GM21737 (cell line): ENCODE measurements around the gene ADAR.

Source experiments
- ATAC-seq: cut with Tn5 transposase; IDR thresholded peaks from one replicate; pipeline ENCODE4 v1.9.1; 2021; ENCODE audit warnings: mild to moderate bottlenecking, moderate library complexity; ENCODE audit not compliant: unreplicated experiment

ADAR gene

DNA sequence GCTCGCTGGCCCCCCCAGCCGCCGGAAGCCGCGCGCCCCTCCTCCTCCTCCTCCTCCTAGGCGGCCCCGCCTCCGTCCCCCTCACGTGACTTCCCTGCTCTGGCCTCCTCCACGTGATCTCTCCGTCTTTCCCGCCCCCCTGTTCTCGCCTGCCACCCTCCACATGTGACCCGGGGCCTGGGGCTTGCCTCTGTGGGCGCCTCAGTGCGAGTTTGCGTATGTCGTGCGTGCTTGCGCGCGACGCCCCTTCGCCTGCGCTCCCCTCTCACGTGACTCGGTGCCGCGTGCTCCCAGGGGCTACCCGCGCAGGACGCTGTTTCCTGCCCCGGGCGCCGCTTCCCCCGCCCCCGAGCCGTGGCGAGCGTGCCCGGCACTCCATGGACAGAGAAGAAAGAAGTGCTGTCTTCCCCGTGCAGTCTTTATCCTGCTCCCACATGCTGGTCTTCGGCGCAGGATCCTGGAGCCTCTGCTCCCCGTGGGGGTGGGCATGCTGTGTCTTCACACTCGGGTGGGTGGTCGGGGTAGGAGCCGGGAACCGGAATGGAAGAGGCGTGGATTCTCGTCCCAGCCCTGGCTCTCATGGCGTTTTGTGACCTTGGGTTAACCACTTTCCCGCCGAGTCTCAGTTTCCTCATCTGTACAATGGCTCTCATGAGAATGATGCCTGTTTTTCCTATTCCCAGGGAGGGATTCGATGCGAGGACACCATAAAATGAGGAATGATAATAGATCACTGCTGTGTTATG lies 49.1 kb downstream of the ADAR start:
- ATAC-seq, result peak; percentile 87

DNA sequence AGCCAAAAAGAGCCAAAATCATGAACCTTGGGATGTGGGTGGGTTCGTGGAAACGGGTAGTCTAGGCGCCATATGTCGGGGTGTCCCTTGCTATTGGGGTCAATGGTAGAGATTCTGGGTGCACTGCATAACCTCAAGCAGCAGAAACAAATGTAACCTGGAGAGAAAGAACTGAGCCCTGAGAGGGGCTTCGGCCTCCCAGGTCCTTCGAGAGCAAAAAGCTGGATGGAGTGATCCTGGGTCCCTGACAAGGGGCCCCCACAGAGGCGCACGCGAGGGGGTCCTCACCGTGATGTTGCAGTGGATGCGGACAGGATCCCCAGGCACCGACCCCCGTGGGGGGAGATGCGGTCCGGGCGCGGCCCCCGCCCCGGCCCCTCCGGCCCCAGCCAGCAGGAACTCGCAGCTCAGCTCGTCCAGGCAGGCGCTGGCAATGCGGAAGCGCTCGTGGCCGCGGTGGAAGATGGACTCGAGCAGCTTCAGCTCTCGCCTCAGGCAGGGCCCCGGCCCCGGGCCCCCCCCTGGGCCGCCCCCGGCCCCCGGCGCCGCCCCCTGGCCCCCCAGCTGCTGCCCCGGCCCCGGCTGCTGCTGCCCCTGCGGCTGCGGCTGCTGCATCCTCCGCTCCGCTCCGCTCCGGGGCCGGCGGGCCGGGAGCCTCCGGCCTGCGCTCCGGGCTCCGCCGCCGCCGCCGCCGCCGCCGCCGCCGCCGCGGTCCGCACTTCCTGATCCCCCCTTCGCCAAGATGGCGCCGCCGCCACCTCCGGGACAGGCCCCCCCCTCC lies 49.9 kb downstream of the ADAR start, which contains the start of gene UBE2Q1:
Gene UBE2Q1 (minus strand): TSS at position 724 of the 781 bp plus-strand sequence. CDS start 109 bp downstream, at position 615.
- ATAC-seq, result no peak

DNA sequence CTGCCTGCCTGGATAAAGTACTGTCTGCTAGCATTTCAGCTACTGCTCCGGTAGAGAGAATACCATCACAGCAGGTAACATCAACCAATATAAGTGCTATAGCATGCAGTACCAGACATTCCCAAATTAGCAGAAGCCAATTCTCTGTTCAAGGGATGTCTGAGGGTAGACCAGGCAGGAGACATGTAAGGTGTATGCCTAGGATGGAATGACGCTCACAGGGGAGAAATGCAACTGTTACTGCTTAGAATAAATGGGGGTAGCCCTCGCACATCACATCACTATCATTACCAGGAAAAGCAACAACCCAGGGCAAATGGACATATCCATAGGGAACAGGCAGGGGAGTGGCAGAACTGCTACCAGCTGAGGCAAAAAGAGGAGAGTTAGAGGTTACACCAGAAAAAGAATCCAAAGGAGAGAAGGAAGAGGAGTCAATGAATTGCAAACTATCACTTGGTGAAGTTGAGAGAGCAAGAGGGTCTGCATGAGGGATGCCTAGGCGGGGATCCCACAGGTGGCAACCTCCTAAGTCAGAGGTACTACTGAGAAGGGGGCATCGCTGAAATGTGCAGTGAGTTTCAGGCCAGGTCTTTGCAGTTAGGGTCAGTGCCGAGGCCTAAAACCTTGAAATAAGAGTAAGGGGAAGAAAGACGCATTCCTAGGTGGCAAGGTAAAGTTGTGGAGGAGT lies 50.6 kb downstream of the ADAR start:
- no peak for ATAC-seq

DNA sequence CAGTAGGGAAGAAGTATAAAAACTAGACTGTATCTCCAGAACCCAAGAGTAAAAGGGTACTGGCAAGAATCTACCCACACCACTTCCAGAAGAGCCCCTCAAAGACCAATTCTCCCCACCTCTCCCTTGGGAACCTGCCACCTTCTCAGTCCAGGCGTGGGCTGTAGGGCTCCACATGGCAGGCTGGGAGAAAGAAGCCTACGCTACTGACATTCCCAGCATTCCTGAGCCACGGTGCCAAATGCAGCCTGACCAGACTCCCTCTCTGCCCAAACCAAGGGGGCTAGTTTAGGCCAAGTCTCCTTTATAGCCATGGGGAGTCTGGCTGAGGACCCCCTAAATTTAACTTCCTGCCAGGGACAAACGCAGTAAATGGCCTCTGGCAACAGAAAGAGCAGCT lies 51.6 kb downstream of the ADAR start:
- no peak for ATAC-seq

DNA sequence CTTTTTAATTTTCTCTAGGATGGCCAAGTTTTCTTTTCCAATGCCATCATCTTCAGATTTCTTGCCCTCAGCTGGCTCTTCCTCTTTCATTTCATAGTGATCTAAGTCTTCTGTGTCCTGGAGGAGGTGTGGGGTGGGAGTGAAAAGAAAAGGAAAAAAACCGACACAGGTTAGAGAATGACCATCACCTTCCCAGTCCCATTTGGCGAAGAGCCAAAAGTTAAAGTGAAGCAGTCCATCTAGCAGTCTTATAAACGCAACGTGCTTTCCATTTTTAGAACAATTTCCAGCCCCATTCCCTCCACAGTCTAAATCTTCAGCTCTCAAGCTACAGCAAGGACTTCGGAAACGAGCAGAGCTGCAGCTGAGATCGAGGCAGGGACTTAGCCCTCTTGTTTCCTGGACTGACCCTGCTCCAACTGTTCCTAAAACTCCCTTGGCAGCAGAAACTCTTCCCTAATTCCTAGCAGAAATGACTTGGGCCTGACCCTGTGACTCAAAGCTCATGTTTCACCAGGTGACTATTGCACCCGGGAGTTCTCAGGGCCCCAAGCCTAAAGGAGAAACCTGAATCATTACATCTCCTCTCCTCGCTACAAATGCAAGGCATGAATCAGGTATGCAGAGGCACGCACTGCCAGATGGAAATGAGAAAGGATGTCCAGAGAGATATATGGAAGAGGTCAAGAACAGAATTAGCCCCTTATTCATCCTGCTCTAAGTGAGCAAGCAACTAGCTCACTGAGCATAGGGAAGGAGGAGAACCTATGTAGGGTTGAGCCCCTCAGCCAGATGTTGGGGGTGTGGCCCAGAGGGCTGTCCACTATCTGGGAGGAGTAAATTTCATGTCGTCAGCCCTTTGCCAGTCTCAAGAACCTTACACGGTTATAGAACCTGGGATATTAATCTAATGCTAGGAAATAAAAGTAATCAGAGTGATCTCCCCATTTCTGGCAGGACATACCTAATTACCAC lies 54.6 kb downstream of the ADAR start:
- ATAC-seq, result no peak

DNA sequence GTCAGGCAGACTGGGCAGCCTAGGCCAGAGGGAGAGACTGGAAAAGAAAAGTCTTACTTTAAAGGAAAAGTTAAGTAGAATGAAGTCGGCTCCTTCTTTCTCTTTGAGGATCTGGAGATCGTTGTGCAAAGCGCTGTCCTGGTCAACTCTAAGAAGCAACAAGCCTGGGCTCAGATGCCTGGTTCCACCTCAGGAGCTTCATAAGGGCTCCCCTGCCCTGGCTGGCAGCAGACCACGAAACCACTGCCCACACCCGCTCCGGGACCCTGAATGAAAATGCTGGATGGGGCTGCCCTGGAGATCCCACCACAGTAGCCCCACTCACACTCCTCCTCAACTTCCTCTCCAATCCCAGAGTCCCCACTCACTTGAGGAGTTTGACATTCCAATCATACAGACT lies 56.0 kb downstream of the ADAR start:
- ATAC-seq, result no peak

DNA sequence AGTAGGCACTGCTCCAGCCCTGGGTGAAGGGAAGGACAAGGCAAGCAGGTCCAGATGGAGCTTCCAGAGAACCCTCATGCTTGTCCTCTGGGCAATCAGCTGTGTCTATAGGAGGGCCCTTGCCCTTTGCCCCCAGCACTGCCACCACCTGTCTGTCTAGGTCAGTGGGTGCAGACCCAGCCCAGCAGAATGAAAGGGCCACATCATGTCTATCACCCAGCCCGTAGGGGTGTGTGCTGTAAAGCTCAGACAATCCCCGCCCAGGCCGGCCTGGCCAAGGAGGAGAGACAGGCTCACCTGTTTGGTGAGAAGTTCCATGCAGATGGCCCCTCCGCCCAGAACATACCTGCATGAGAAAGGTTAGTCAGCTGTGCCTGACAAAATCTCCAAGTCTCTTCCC lies 56.5 kb downstream of the ADAR start:
- no peak for ATAC-seq

DNA sequence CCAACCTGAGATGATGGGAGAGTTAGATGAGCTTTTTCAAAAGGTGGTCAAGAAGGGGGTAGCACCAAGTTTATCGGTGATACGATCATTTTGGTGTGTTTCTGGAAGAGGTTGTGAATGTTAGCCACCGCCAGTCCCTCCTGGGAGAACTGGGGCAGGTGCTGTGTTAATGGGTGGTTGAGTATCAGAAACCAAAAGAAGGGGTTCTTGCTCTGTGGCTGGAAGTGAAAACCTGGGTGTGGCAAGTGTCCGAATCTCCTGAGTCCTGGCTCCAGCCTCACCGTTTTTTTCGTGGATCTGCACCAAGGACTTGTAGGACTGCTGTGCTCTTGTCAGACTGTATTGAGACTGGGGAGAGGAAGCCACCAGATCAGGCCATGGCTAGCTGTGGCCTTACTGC lies 57.3 kb downstream of the ADAR start:
- no peak for ATAC-seq

DNA sequence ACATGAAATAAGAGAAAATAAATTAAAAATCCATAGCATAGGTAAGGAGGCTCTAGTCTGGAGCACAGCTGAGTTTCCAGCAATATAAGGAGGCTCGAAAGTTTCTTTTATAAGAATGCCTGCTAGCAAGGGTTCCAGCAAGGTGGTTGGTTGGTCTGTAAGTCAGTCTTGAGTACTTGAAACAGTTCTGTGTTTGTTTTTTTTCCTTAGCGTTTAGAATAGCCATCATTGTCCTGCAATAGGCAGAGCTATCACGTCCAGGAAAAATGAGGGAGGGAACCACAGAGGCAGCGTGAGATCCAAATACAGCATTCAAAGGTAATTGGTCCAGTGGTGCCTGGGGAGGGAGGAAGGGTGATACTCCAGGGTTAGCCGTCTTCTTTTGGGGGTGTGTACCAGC lies 57.9 kb downstream of the ADAR start:
- ATAC-seq, result no peak

DNA sequence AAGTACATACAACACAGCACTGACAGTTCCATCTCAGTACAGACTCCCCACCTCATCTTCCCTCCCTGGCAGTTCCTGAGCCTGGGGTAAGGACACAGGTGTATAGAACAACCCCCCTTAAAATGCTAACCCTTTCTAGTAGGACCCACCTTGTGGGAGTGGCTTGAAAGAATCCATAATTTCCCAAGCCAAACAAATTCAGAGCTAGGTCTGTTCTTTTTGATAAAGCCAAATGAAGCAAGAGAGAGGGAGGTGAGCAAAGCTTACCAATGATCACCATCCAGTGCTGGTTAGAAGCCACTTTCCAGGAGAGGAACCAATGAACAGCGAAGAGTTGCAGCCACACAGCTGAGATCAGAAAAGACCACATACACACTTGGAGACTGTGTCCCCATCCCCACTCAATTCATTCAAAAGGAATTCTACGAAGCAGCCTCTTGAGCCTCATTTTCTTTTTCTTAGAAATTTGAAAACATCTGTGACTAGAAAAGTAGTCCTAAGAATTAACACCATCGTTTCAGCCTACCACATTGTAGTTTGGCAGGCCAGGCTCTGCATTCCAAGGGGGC lies 58.7 kb downstream of the ADAR start:
- no peak for ATAC-seq

DNA sequence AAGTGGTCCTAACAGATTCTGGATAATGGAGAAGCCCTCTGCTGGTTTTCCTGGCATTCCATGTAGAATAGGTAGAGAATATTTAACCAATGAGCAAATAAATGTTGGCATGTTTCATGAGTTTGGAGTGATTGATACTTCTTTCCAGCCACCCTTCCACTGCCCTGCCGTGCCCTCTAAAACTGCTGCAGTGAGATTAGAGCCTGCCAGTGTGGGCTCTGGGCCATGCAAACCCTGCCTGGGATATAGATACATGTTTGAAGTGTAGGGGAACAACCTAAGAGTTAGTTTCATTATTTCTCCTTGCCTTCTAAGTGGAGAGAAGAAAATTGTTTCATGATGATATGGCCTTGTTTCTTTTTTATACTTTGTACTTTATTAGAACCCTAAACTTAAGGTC lies 60.0 kb downstream of the ADAR start:
- ATAC-seq, result no peak

DNA sequence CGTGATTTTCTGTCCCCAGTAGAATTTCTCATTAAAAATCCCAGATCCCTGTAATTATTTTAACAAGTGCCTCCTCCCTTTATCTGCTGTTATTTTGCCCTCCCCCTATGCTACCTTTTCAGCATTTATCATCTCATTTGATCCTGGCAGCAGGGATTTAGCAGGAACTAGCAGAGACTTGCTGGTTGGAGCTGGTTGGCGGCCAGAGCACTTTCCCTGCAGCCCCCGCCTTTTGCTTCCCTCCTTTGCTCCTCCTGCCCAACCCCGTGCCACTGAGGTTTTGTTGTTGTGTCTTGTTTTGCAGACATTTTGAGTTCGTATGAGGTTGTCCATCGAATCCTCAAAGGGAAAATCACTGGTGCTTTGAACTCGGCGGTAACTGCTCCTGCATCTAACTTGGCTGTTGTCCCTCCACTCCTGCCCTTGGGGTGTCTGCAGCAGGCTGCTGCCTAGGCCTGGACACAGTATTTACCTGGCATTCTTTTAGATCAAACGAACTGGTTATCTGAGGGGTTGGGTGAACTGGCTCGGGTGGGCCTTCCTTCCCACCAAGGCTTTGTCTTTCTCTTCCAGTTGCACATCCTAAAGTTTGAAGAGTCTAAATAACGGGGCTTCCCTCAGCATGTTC lies 60.8 kb downstream of the ADAR start:
- ATAC-seq, result no peak

DNA sequence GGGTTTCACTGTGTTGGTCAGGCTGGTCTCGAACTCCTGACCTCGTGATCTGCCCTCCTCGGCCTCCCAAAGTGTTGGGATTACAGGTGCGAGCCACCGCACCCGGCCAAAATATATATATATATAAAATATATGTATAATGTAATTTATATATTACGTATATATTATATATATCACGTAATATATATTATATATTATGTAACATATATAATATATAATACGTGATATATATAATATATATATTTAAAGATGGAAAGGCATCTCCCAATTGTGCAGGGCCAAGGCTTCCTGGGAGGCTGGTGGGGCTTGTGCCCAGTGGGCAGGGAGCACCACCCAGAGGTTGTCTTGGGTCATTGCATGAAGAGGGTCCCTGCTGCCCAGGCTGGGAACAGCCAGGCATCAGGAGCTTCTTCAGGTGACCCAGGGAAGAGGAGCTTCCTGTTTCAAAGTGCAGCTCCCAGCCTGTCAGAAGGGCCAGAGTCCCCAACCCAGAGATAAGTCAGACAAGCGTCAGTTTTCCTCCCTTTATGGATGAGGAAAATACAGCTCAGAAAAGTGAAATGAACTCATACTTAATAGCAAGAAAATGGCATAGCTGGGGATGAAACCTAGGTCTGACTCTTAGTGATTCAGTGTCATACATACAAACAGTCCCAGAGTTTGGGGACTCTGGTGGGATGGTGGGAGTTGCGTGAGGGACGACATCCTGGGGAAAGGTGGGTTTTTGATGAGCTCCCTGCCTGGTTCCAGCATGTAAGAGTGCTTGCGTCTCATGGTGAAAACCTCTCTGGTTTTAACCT lies 61.5 kb downstream of the ADAR start:
- ATAC-seq, result no peak

DNA sequence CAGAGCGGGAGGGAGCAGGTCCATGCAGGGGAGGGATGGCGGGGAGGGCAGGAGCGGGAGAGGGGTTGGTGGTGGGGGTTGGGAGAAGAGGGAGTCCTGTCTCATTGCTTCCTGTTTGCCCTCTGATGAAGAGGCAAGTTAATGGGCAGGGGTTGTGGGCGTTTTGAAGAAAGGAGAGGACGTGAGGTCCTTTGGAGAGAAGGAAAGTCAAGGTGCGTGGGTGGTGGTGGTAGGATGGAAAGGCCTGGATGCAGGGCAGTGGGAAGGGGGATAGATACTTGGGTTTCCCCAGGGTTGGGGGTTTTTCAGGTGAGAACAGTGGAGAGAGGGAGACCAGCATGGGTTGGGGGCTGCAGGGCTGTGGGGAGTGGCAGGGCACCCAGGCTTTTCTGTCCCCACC lies 66.8 kb downstream of the ADAR start:
- ATAC-seq, result no peak

DNA sequence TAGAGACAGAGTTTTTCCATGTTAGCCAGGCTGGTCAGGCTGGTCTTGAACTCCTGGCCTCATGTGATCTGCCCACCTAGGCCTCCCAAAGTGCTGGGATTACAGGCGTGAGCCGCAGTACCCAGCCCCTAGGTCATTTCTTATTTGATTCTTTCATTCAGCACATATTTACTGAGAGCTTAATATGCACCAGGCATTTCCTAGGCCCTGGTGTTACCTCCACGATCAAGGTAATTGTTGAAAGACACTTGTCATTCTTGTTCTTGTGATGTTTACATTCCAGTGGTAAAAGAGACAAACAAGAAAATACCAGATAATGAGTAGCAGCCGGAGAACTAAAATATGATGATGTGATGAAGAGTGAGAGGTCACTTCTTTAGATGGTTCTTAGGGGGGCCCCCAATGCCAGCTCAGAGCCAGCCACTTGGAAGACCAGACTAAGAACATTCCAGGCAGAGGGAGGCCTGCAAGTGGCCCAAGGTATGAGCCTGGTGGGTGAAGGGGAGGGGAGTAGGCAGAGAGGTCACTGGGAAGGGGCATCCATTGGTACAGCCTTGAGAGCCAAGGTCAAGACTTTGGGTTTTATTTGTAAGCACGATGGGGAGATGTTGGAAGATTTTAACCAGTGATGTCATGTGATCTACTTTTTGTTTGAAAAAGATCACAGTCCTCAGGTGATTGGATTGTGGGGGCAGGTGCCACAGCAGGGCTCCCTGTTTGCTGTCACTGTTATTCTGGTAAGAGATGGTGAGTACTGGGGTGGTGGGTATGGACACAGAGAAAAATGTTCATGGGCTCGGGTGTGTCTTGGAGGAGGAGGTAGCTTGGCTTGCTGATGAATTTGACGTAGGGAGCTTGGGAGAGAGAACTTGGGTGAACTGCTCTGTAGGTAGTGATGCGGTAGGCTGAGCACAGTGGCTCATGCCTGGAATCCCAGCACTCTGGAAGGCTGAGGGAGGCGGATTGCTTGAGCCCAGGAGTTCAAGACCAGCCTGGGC lies 68.2 kb downstream of the ADAR start:
- no peak for ATAC-seq

DNA sequence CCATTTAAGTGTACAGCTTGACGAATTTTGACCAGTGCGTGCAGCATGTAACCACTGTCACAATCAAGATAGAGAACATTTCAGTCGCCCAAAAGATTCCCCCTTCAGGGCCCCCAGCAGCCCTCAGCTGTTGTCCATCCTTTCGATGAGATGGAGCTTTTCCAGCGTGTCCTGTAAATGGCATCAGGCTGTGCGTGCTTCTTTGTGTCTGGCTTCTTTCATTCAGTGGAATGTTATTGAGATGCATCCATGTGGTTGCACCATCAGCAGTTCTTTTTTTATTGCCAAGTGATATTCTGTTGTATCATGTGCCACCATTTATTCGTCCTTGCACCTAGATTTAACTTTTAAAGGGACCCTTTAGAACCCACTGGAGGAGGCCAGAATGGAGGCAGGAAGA lies 71.4 kb downstream of the ADAR start:
- no peak for ATAC-seq

DNA sequence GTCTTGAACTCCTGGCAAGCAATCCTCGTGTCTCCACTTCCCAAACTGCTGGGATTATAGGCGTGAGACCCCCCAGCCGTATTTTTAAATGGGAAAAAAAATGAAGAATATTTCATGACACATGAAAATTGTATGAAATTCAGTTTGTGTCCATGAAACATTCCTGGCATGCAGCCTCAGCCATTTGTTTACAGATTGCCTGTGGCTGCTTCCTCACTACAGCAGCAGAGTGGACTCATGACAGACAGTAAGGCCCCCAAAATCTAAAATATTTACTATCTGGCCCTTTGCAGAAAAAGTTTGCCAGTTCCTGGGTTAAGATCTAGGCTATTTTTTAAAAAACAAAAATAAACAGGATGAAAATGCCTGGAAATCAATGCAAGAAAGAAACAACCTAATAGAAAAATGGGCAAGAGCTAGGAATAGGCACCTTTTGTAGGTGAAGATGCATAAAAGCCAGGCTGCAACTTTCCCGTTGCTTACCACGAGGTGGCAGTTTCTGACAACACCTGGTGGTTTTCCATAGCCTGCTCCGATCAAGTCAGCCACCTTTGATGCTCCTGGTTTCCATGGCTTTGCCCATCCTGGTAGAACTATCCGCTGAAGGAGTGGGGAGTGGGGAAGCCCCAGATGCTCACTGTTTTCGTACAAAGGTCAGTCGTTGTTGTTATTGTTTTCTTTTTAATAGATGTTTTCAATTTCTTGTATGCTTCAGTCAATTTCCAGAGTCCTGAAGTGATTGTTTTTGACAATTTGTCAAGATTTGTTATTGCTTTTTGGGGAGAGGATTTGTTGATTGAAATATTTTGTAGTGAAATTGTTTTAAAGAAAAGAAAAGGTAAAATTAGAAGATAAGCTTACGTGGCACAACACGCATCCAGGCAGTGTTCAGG lies 73.8 kb downstream of the ADAR start:
- no peak for ATAC-seq
